Motor neuron (in vitro differentiated cells): Measurements from ENCODE around the gene GTPBP4. TPM values are rescaled to one million over a fixed set of nuclear protein-coding genes. Genes with fewer than 3 reads are reported as not detected.
"Not testable (repeated sequence)": the region's sequence is repeated elsewhere in the genome, so short reads cannot be mapped to it uniquely, and the experiment has no call there.

Source experiments
- ATAC-seq, 8 experiments: fragments of 200-7000 bp; cut with Tn5 transposase; replicated peaks in 6 of 8; 2 replicates each; pipeline ENCODE4 v1.8.0; 2021; ENCODE audit warnings: mild to moderate bottlenecking in 8 of 8, moderate library complexity in 8 of 8
- H3K27ac ChIP-seq, 2 donors: fragments of 250-450 bp; sonication (Bioruptor Pico); 2 replicates each; pipeline ENCODE4 v1.9.0; 2021; ENCODE audit warnings: antibody characterized with exemption in 2 of 2, mild to moderate bottlenecking in 2 of 2, moderate library complexity in 1 of 2
- H3K4me1 ChIP-seq, 2 donors: fragments of 250-450 bp; sonication (Bioruptor Pico); replicated peaks in 1 of 2; 2 replicates each; pipeline ENCODE4 v1.6.1; 2021; ENCODE audit warnings: antibody characterized with exemption in 2 of 2, mild to moderate bottlenecking in 2 of 2, moderate library complexity in 1 of 2
- H3K4me3 ChIP-seq, 5 donors: fragments of 250-450 bp; sonication (Bioruptor Pico); 2 replicates each; pipeline ENCODE4 v1.9.0; 2021; ENCODE audit warnings: antibody characterized with exemption in 5 of 5, mild to moderate bottlenecking in 5 of 5, moderate library complexity in 4 of 5
- WGBS, 10 experiments: fragments of 450-650 bp; shearing (Covaris generic); methylation state at CpG; one replicate each; pipeline ENCODE4 v1.0.0; 2022; 5-methylcytosine and 5-hydroxymethylcytosine counted together
- in situ Hi-C, 9 experiments: fragments of 400-800 bp; cut with MboI; loops; one replicate each; pipeline ENCODE4 v1.15.0; 2021; ENCODE audit warnings: low sequenced_read_pairs in 9 of 9, low pct_unique_long_range_greater_than_20kb in 2 of 9; ENCODE audit not compliant: unreplicated experiment in 9 of 9
- total RNA-seq, 8 experiments: library from RNA; unstranded; fragments of 300-600 nt; gene quantifications; 2 replicates each; pipeline versions ENCODE4 v1.2.3 to v1.2.4, GENCODE V29; 2022

GTPBP4 gene
- total RNA-seq, 8 experiments from 2014 or later: 35.9 to 115 (median 49.1) TPM

- H3K4me3 ChIP-seq: no peak overlapping the region
- in situ Hi-C loops: no loop called here
- WGBS, 10 experiments: 60 to 100% (median 89%) methylated on average over 1 to 6 of the region's 7 CpGs; no CpG with 5 or more reads in 2 of the 10 experiments
- peaks cover 3 to 15% of the 10 kb centered on the region in 2 donors for H3K4me1 ChIP-seq
- H3K27ac ChIP-seq: no peak overlapping the region
- peak in 4 of 8 experiments; percentile 20 to 51 (median 46) for ATAC-seq
These were observed 75.1 kb downstream of the GTPBP4 start for GRCh38 chr10:1063232-1063865.

- no peak for ATAC-seq
- 94 to 100% (median 98%) methylated on average over 2 to 4 of the region's 4 CpGs; no CpG with 5 or more reads in 1 of the 10 experiments for WGBS, 10 experiments
- no peak overlapping the region for H3K4me3 ChIP-seq
- peak overlapping the region in 1 of 2 donors; percentile 52 for H3K27ac ChIP-seq
- in situ Hi-C loops: no loop called here
- H3K4me1 ChIP-seq: peaks cover 3 to 15% of the 10 kb centered on the region in 2 donors
These were observed 76.7 kb downstream of the GTPBP4 start for GRCh38 chr10:1064964-1065247.

GRCh38 chr10:1066734-1067133 is 78.5 kb downstream of the GTPBP4 start:
- H3K27ac ChIP-seq, ATAC-seq, H3K4me3 ChIP-seq, in situ Hi-C loops: not testable (repeated sequence)
- peaks cover 3 to 15% of the 10 kb centered on the region in 2 donors for H3K4me1 ChIP-seq
- 75 to 100% (median 94%) methylated on average over 1 to 8 of the region's 8 CpGs; no CpG with 5 or more reads in 1 of the 10 experiments for WGBS, 10 experiments

GRCh38 chr10:1068380-1069361 is 80.4 kb downstream of the GTPBP4 start:
- ATAC-seq: no peak

More at GRCh38 chr10:1068380-1069361, 80.4 kb downstream of the GTPBP4 start:
- H3K4me1 ChIP-seq: peaks cover 3 to 13% of the 10 kb centered on the region in 2 donors
- 50 to 100% (median 87%) methylated on average over 1 to 10 of the region's 10 CpGs for WGBS, 10 experiments
- in situ Hi-C loops: no loop called here
- no peak overlapping the region for H3K27ac ChIP-seq
- H3K4me3 ChIP-seq: no peak overlapping the region

Other genes with a start within 250 kb of the GTPBP4 start
- 10 to 100 TPM; 17.2 to 66.0 (median 34.1) TPM for gene LARP4B, start 56.7 kb upstream of the GTPBP4 start, total RNA-seq
- gene IDI2, start 37.4 kb downstream of the GTPBP4 start, total RNA-seq: not detected
- gene IDI1, start 60.7 kb downstream of the GTPBP4 start, total RNA-seq: 100 to 1,000 TPM in 4 of 8 experiments, 10 to 100 TPM in 4; 47.7 to 112 (median 99.2) TPM
- gene WDR37, start 68.0 kb downstream of the GTPBP4 start, total RNA-seq: 10 to 100 TPM in 7 of 8 experiments, 1 to 10 TPM in 1; 8.4 to 20.3 (median 16.1) TPM